ENCODE results near the gene WNT11. TPM values are rescaled to one million over a fixed set of nuclear protein-coding genes. Genes with fewer than 3 reads are reported as not detected.

Gene WNT11
- total RNA-seq, 4 donors from 2014 or later: 4.2 to 11.4 (median 7.4) TPM

DNA sequence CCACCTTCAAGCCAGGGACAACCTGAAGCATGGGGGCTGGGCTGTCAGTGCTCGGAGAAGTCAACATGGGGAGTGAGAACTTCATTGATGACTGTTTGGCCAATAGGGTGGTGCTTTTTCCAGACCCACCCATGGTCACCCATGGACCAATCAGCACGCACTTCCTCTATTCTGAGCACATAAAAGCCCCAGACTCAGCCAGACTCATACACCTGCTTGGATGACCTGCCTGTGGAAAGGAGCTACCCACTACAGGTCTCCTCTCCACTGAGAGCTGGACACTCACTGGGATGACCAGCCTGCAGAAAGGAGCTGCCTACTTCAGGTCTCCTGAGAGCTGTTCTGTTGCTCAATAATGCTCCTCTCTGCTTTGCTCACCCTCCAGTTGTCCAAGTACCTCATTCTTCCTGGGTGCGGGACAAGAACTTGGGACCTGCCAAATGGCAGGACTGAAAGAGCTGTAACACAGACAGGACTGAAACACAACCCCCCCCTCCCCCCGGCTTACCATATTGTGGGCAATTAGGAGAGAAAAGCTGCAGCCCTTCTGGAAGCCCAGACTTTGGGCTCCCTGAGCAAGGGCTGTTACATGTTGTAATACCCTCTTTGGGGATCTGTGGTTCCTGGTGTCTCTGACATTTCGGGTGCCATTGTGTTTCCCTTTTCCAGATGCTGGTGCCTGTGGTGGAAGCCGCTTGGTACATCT is 44.4 kb upstream of the WNT11 start:
- H3K4me3 ChIP-seq (ENCODE audit: low read depth, poor library complexity, severe bottlenecking): no peak overlapping the region
- 81 to 90% methylated on average over 6 of the region's 6 CpGs for WGBS, 2 donors
- no peak for DNase-seq (ENCODE audit: low spot score in 2 of 2)
- intact Hi-C loops (cut with DNase I; ENCODE audit: low total_unique reads): loop anchor here (2.0 kb wide), 1 partner anchor 46 kb away; no protein-coding TSS in a partner anchor
- TF ChIP-seq POLR2A (IDR thresholded peaks at IDR 0.05): no peak
- TF ChIP-seq, protein P1, sequence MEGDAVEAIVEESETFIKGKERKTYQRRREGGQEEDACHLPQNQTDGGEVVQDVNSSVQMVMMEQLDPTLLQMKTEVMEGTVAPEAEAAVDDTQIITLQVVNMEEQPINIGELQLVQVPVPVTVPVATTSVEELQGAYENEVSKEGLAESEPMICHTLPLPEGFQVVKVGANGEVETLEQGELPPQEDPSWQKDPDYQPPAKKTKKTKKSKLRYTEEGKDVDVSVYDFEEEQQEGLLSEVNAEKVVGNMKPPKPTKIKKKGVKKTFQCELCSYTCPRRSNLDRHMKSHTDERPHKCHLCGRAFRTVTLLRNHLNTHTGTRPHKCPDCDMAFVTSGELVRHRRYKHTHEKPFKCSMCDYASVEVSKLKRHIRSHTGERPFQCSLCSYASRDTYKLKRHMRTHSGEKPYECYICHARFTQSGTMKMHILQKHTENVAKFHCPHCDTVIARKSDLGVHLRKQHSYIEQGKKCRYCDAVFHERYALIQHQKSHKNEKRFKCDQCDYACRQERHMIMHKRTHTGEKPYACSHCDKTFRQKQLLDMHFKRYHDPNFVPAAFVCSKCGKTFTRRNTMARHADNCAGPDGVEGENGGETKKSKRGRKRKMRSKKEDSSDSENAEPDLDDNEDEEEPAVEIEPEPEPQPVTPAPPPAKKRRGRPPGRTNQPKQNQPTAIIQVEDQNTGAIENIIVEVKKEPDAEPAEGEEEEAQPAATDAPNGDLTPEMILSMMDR (IDR thresholded peaks at IDR 0.05): no peak

DNA sequence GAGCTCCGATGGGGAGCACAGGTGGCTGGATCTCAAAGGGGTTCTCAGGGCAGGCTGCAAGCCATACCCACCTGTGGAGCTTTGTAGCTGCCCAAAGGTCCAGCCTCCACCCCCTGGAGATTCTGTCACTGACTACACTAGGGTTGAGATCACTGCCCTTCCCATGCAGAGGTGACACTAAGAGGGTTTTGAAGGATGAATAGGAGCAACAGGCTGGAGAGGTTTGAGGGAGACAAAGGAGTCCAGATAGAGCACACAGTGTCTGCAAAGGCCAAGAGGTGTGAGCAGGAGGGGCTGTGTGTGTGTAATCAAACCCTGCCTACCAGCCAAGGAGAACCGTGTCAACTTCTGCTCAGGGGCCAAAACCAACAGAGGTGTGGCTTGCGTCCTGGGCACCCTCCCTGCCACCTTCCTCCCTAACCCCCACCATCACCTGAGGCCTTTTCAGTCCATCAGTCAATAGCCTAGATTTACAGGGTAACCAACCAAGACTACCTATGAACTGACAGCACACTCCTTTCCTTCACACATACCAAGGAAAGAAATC is 43.0 kb upstream of the WNT11 start:
- WGBS, 2 donors: 65 to 75% methylated on average over 3 of the region's 3 CpGs
- no peak for DNase-seq (ENCODE audit: low spot score in 2 of 2)
- intact Hi-C loops (cut with DNase I; ENCODE audit: low total_unique reads): no loop called here
- H3K4me3 ChIP-seq (ENCODE audit: low read depth, poor library complexity, severe bottlenecking): no peak overlapping the region
- no peak for TF ChIP-seq POLR2A (IDR thresholded peaks at IDR 0.05)
- TF ChIP-seq, protein P1 (IDR thresholded peaks at IDR 0.05): no peak

DNA sequence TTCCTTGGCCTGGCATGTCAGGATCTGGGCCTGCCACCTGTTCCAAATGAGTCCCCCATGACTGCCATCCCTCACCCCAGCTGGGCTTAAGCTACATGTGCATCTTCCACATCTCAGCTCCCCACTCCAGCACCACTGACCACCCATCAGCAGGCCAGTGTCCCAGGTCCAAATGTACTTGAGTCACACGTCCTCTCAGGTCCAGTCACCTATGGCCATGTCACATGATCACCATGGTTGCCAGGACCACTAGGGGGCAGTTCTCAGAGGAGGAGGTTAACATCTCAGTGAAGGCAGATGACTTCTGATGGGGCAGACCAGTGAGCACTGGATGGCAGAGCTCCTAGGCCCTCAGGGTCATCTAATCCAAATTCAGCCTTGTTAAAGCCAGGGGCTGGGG is 41.9 kb upstream of the WNT11 start:
- no peak for DNase-seq (ENCODE audit: low spot score in 2 of 2)
- no peak overlapping the region for H3K4me3 ChIP-seq (ENCODE audit: low read depth, poor library complexity, severe bottlenecking)
- intact Hi-C loops (cut with DNase I; ENCODE audit: low total_unique reads): no loop called here
- no peak for TF ChIP-seq POLR2A (IDR thresholded peaks at IDR 0.05)
- TF ChIP-seq, protein P1 (IDR thresholded peaks at IDR 0.05): no peak
- WGBS, 2 donors: 70 to 75% methylated on average over 1 of the region's 1 CpG

DNA sequence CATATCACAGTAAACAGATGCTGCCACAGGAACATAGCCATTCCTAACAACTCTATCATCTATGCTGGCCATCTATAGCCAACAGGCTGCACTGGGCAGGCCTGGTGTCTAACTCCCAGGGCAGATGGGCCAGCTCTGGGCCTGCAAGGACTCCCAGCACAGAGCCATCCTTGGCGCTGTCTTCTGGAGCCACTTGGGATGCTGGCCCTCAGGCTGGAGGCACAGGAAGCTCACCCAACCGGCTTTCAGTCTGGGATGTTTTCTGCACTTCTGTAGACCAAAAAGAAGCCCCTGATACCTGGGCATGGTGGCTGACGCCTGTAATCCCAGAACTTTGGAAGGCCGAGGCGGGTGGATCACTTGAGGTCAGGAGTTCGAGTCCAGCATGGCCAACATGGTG is 40.8 kb upstream of the WNT11 start:
- DNase-seq (ENCODE audit: low spot score in 2 of 2): no peak
- no peak overlapping the region for H3K4me3 ChIP-seq (ENCODE audit: low read depth, poor library complexity, severe bottlenecking)
- no peak for TF ChIP-seq POLR2A (IDR thresholded peaks at IDR 0.05)
- TF ChIP-seq, protein P1 (IDR thresholded peaks at IDR 0.05): no peak
- 92 to 98% methylated on average over 4 to 6 of the region's 6 CpGs for WGBS, 2 donors
- intact Hi-C loops (cut with DNase I; ENCODE audit: low total_unique reads): no loop called here

DNA sequence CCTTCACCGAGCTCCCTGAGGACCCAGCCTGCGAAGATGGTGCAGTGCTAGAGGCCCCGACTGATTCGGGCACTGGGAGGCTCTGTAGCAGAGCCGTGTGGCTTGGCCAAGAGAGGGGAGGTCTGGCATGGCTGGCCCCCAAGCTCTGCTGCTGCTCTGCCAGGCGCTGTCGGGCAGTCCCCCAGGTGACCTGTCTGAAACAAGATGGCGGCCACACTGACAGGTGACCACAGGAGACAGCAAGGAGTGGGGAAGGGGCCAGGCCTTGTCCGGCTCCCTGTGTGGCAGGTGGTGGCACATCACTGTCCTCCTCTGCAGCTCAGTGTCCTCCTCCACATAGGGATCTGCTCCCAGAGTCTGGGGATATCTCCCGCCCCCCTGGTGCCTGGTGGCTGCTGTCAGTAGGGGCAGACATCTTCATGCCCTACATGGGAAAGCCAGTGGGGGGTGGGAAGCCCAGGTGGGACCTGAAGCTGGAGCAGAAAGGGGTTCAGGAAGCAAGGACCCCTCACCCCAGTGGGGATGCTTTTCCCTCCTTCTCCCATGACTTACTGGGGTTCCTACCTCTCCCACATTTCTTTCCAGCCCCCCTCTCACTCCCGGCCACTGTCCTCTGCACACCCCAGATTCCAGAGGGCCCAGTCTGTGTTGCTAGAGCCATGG is 40.1 kb upstream of the WNT11 start:
- no peak for DNase-seq (ENCODE audit: low spot score in 2 of 2)
- intact Hi-C loops (cut with DNase I; ENCODE audit: low total_unique reads): no loop called here
- 94 to 95% methylated on average over 7 to 10 of the region's 11 CpGs for WGBS, 2 donors
- H3K4me3 ChIP-seq (ENCODE audit: low read depth, poor library complexity, severe bottlenecking): no peak overlapping the region
- TF ChIP-seq, protein P1 (IDR thresholded peaks at IDR 0.05): no peak
- no peak for TF ChIP-seq POLR2A (IDR thresholded peaks at IDR 0.05)
